GM19238 (cell line): ENCODE results near the gene POU6F2.
"Not testable (repeated sequence)": the region's sequence is repeated elsewhere in the genome, so short reads cannot be mapped to it uniquely, and the experiment has no call there.

Experiments
- DNase-seq: peaks from one replicate; pipeline ENCODE4 v3.0.0; 2011; ENCODE audit warnings: low spot score; ENCODE audit not compliant: insufficient read length

Gene POU6F2

GRCh38 chr7:39304178-39304577 lies 326.5 kb downstream of the POU6F2 start:
- DNase-seq: no peak

GRCh38 chr7:39304668-39305405 lies 327.1 kb downstream of the POU6F2 start:
- no peak for DNase-seq

- no peak for DNase-seq
These were observed 328.4 kb downstream of the POU6F2 start for GRCh38 chr7:39306016-39306570.

GRCh38 chr7:39310699-39311098 lies 333.0 kb downstream of the POU6F2 start:
- no peak for DNase-seq

GRCh38 chr7:39312254-39312989 lies 334.7 kb downstream of the POU6F2 start:
- DNase-seq: no peak

GRCh38 chr7:39313376-39313775 lies 335.7 kb downstream of the POU6F2 start:
- no peak for DNase-seq

GRCh38 chr7:39313974-39314373 lies 336.3 kb downstream of the POU6F2 start:
- DNase-seq: no peak

- no peak for DNase-seq
These were observed 339.4 kb downstream of the POU6F2 start for GRCh38 chr7:39317107-39317506.

GRCh38 chr7:39317896-39318295 lies 340.2 kb downstream of the POU6F2 start:
- no peak for DNase-seq

GRCh38 chr7:39321245-39321644 lies 343.5 kb downstream of the POU6F2 start:
- DNase-seq: no peak

- no peak for DNase-seq
These were observed 344.3 kb downstream of the POU6F2 start for GRCh38 chr7:39321909-39322498.

- no peak for DNase-seq
These were observed 346.5 kb downstream of the POU6F2 start for GRCh38 chr7:39324139-39324760.

GRCh38 chr7:39331607-39332006 lies 353.9 kb downstream of the POU6F2 start:
- not testable (repeated sequence) for DNase-seq

- no peak for DNase-seq
These were observed 354.4 kb downstream of the POU6F2 start for GRCh38 chr7:39332142-39332541.

- DNase-seq: no peak
These were observed 356.0 kb downstream of the POU6F2 start for GRCh38 chr7:39333701-39334100.

GRCh38 chr7:39336442-39336841 lies 358.7 kb downstream of the POU6F2 start:
- no peak for DNase-seq

- DNase-seq: no peak
These were observed 361.0 kb downstream of the POU6F2 start for GRCh38 chr7:39338716-39339115.

- DNase-seq: no peak
These were observed 361.9 kb downstream of the POU6F2 start for GRCh38 chr7:39339591-39339990.

GRCh38 chr7:39341083-39341482 lies 363.4 kb downstream of the POU6F2 start:
- no peak for DNase-seq

GRCh38 chr7:39342763-39343162 lies 365.1 kb downstream of the POU6F2 start:
- no peak for DNase-seq

GRCh38 chr7:39349452-39350123 lies 371.9 kb downstream of the POU6F2 start:
- DNase-seq: no peak
